ENCODE data around the gene UBTD2. TPM values are rescaled to one million over a fixed set of nuclear protein-coding genes. Genes with fewer than 3 reads are reported as not detected.

UBTD2 gene
- total RNA-seq, 2 donors from 2014 or later: 6.6 to 12.4 TPM

GRCh38 chr5:172173564-172174153 lies 109.9 kb downstream of the UBTD2 start:
- H3K9me3 ChIP-seq: no peaks in the 10 kb centered on the region
- H3K4me1 ChIP-seq: peaks cover 0 to 57% of the 10 kb centered on the region in 2 donors
- H3K27me3 ChIP-seq: no peaks in the 10 kb centered on the region
- no peak for DNase-seq (ENCODE audit: low spot score)
- peak overlapping the region; percentile 21 for H3K27ac ChIP-seq
- H3K4me3 ChIP-seq: no peak overlapping the region
- H3K36me3 ChIP-seq: no peaks in the 10 kb centered on the region
- TF ChIP-seq, protein P1, sequence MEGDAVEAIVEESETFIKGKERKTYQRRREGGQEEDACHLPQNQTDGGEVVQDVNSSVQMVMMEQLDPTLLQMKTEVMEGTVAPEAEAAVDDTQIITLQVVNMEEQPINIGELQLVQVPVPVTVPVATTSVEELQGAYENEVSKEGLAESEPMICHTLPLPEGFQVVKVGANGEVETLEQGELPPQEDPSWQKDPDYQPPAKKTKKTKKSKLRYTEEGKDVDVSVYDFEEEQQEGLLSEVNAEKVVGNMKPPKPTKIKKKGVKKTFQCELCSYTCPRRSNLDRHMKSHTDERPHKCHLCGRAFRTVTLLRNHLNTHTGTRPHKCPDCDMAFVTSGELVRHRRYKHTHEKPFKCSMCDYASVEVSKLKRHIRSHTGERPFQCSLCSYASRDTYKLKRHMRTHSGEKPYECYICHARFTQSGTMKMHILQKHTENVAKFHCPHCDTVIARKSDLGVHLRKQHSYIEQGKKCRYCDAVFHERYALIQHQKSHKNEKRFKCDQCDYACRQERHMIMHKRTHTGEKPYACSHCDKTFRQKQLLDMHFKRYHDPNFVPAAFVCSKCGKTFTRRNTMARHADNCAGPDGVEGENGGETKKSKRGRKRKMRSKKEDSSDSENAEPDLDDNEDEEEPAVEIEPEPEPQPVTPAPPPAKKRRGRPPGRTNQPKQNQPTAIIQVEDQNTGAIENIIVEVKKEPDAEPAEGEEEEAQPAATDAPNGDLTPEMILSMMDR (IDR thresholded peaks at IDR 0.05): no peak

GRCh38 chr5:172172912-172173563 lies 110.5 kb downstream of the UBTD2 start:
- TF ChIP-seq, protein P1 (IDR thresholded peaks at IDR 0.05): no peak
- Histone ChIP-seq H3K27ac (peak overlapping the region; percentile 21), H3K4me3 (no peak overlapping the region), H3K9me3 (no peaks in the 10 kb centered on the region), H3K27me3 (no peaks in the 10 kb centered on the region), H3K36me3 (no peaks in the 10 kb centered on the region), H3K4me1 (peaks cover 0 to 57% of the 10 kb centered on the region in 2 donors)
- DNase-seq (ENCODE audit: low spot score): no peak

- H3K4me1 ChIP-seq: peaks cover 0 to 62% of the 10 kb centered on the region in 2 donors
- no peak for DNase-seq (ENCODE audit: low spot score)
- no peak overlapping the region for H3K27ac ChIP-seq
- TF ChIP-seq, protein P1 (IDR thresholded peaks at IDR 0.05): no peak
- H3K9me3 ChIP-seq: no peaks in the 10 kb centered on the region
- no peaks in the 10 kb centered on the region for H3K36me3 ChIP-seq
- no peak overlapping the region for H3K4me3 ChIP-seq
- no peaks in the 10 kb centered on the region for H3K27me3 ChIP-seq
These were observed 112.4 kb downstream of the UBTD2 start for GRCh38 chr5:172171118-172171517.

GRCh38 chr5:172170251-172170701 lies 113.3 kb downstream of the UBTD2 start:
- Histone ChIP-seq H3K27ac (peak overlapping the region; percentile 9 to 43), H3K27me3 (no peaks in the 10 kb centered on the region), H3K4me1 (peaks cover 0 to 59% of the 10 kb centered on the region in 2 donors), H3K36me3 (no peaks in the 10 kb centered on the region), H3K9me3 (no peaks in the 10 kb centered on the region), H3K4me3 (no peak overlapping the region)
- TF ChIP-seq, protein P1 (IDR thresholded peaks at IDR 0.05): no peak
- DNase-seq (ENCODE audit: low spot score): no peak

DNA sequence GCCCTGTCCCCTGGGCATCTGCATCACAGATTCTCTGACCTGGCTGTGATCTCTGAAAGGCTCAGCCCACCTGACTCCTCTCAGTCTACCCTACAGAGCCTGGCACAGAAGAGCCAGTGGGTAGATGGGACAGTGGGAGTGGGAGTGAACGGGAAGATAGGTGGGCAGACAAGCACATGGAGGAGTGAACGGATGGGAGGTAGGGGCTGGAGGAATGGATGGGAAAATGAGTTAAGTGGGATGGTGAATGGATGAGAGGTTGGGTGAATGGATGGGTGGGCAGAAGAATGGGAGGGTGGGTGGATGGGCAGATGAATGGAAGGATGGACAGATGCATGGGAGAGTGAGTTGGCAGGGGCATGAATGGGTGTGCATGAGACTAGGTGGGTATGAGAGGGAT lies 114.3 kb downstream of the UBTD2 start:
- DNase-seq (ENCODE audit: low spot score): no peak
- TF ChIP-seq, protein P1 (IDR thresholded peaks at IDR 0.05): no peak
- Histone ChIP-seq H3K9me3 (no peaks in the 10 kb centered on the region), H3K4me1 (peaks cover 0 to 59% of the 10 kb centered on the region in 2 donors), H3K36me3 (no peaks in the 10 kb centered on the region), H3K27ac (no peak overlapping the region), H3K4me3 (no peak overlapping the region), H3K27me3 (no peaks in the 10 kb centered on the region)
